Measurements from ENCODE around the gene C1orf146. TPM values are rescaled to one million over a fixed set of nuclear protein-coding genes. Genes with fewer than 3 reads are reported as not detected.
"Not testable (repeated sequence)": the region's sequence is repeated elsewhere in the genome, so short reads cannot be mapped to it uniquely, and the experiment has no call there.

Gene C1orf146
- polyA plus RNA-seq, 1 experiment = not detected

- Histone ChIP-seq H3K9me3 (ENCODE audit: control insufficient read depth, insufficient read depth, low read length) (no peaks in the 10 kb centered on the region), H3K27me3 (ENCODE audit: control insufficient read depth, insufficient read depth, low read length) (no peaks in the 10 kb centered on the region), H3K27ac (ENCODE audit: low read depth, low read length) (no peak overlapping the region), H3K4me3 (ENCODE audit: low read depth, low read length) (no peak overlapping the region)
- CTCF ChIA-PET = no interaction called here
- no peak for TF ChIP-seq CTCF (IDR thresholded peaks at IDR 0.05; ENCODE audit: low read depth, low read length)
- DNase-seq (ENCODE audit: low read depth, low spot score) = no peak
- POLR2A ChIA-PET = no interaction called here
Observed at GRCh38 chr1:92228401-92228800, 10.7 kb downstream of the C1orf146 start.

DNA sequence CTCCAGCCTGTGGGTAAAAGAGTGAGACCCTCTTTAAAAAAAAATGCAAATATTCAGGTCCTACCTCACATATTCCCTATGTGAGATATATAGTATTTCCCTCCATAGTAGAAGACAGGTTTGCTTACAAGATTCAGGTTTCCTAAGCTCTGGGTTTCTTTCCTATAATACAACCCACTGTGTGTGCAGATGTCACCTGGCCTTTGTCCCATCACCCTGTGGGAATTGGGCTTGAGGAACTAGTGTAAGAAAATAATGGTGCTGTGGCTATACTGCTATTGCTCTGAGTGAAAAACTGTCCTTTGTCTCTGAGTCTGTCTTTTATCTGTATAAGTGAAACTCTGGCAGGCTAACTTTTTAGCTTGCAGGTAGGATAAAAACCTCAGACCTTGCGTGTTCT, 13.0 kb downstream of the C1orf146 start:
- Histone ChIP-seq H3K27ac (ENCODE audit: low read depth, low read length) (no peak overlapping the region), H3K4me3 (ENCODE audit: low read depth, low read length) (no peak overlapping the region), H3K9me3 (ENCODE audit: control insufficient read depth, insufficient read depth, low read length) (no peaks in the 10 kb centered on the region), H3K27me3 (ENCODE audit: control insufficient read depth, insufficient read depth, low read length) (no peaks in the 10 kb centered on the region)
- TF ChIP-seq CTCF (IDR thresholded peaks at IDR 0.05; ENCODE audit: low read depth, low read length) = no peak
- ChIA-PET POLR2A (no interaction called here), CTCF (interaction anchor here (1.1 kb wide), 1 partner anchor 12 kb away, joined by 3 read pairs; no protein-coding TSS in a partner anchor)
- DNase-seq (ENCODE audit: low read depth, low spot score) = no peak

DNA sequence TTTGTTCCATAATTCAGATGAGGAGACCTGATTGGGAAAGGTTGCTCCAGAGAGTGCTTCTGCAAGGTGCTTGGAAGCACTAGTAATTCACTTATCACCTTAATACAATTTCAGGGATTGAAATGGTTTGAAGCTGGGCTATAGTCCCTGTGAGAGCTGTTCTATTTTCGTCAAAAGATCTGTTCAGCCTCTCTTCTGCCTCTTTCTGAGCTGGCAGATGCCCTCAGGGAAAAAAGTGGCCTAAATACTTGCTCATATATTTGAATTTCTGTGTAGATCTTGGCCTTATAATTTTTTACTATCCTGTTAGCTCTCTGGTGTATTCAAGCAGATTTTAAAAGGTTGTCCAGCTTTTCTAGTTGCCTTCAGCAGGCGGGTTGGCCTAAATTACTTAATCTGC, 22.3 kb downstream of the C1orf146 start:
- no peak for TF ChIP-seq CTCF (IDR thresholded peaks at IDR 0.05; ENCODE audit: low read depth, low read length)
- POLR2A ChIA-PET = no interaction called here
- DNase-seq (ENCODE audit: low read depth, low spot score) = no peak
- H3K27me3 ChIP-seq (ENCODE audit: control insufficient read depth, insufficient read depth, low read length) = no peaks in the 10 kb centered on the region
- H3K27ac ChIP-seq (ENCODE audit: low read depth, low read length) = no peak overlapping the region
- H3K4me3 ChIP-seq (ENCODE audit: low read depth, low read length) = no peak overlapping the region
- CTCF ChIA-PET = no interaction called here
- H3K9me3 ChIP-seq (ENCODE audit: control insufficient read depth, insufficient read depth, low read length) = no peaks in the 10 kb centered on the region

DNA sequence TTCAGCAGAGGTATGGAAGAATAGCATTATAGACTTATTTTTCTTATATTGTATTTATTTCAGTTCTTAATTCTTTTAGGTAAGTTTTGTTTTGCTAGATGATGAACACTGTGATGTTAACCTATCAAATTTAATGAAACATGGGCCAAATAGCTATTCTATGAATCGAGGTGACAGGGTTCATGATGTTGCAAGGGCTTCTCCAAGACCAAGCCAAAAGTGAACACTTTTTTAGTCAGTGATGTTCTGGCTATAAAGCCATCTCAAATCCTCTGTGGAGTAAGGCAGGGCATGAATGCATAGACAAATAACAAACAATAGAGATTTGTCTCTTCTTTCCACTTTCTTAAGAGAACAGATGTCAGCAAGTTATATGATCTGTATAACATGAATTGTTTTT, 26.7 kb downstream of the C1orf146 start:
- Histone ChIP-seq H3K27ac (ENCODE audit: low read depth, low read length) (no peak overlapping the region), H3K9me3 (ENCODE audit: control insufficient read depth, insufficient read depth, low read length) (no peaks in the 10 kb centered on the region), H3K4me3 (ENCODE audit: low read depth, low read length) (no peak overlapping the region), H3K27me3 (ENCODE audit: control insufficient read depth, insufficient read depth, low read length) (no peaks in the 10 kb centered on the region)
- ChIA-PET POLR2A (no interaction called here), CTCF (no interaction called here)
- DNase-seq (ENCODE audit: low read depth, low spot score) = no peak
- no peak for TF ChIP-seq CTCF (IDR thresholded peaks at IDR 0.05; ENCODE audit: low read depth, low read length)

DNA sequence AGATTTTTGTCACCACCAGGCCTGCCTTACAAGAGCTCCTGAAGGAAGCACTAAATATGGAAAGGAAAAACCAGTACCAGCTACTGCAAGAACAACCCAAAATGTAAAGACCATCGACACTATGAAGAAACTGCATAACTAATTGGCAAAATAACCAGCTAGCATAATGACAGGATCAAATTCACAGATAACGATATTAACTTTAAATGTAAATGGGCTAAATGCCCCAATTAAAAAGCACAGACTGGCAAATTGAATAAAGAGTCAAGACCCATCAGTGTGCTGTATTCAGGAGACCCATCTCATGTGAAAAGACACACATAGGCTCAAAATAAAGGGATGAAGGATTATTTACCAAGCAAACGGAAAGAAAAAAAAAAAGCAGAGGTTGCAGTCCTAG, 37.0 kb downstream of the C1orf146 start:
- H3K4me3 ChIP-seq (ENCODE audit: low read depth, low read length); DNase-seq (ENCODE audit: low read depth, low spot score); CTCF ChIA-PET; H3K9me3 ChIP-seq (ENCODE audit: control insufficient read depth, insufficient read depth, low read length); H3K27ac ChIP-seq (ENCODE audit: low read depth, low read length); H3K27me3 ChIP-seq (ENCODE audit: control insufficient read depth, insufficient read depth, low read length); POLR2A ChIA-PET: not testable (repeated sequence)

- DNase-seq (ENCODE audit: low read depth, low spot score) = no peak
- Histone ChIP-seq H3K9me3 (ENCODE audit: control insufficient read depth, insufficient read depth, low read length) (no peaks in the 10 kb centered on the region), H3K4me3 (ENCODE audit: low read depth, low read length) (no peak overlapping the region), H3K27ac (ENCODE audit: low read depth, low read length) (no peak overlapping the region), H3K27me3 (ENCODE audit: control insufficient read depth, insufficient read depth, low read length) (no peaks in the 10 kb centered on the region)
- POLR2A ChIA-PET = no interaction called here
- CTCF ChIA-PET = no interaction called here
- TF ChIP-seq CTCF (IDR thresholded peaks at IDR 0.05; ENCODE audit: low read depth, low read length) = no peak
Observed at GRCh38 chr1:92259350-92259749, 41.6 kb downstream of the C1orf146 start.
